ENCODE results near the gene POU6F2. TPM values are rescaled to one million over a fixed set of nuclear protein-coding genes. Genes with fewer than 3 reads are reported as not detected.

POU6F2 gene
- total RNA-seq, 4 donors from 2014 or later, result not detected

GRCh38 chr7:39100270-39100669 is 122.6 kb downstream of the POU6F2 start:
- ATAC-seq (no peak), DNase-seq (no peak)
- intact Hi-C loops (cut with DNase I; ENCODE audit: low total_unique reads) (no loop called here), in situ Hi-C loops (cut with MboI; ENCODE audit: low sequenced_read_pairs in 4 of 4) (no loop called here)
- Histone ChIP-seq H3K9me3 (no peaks in the 10 kb centered on the region), H3K4me3 (no peak overlapping the region), H3K36me3 (no peaks in the 10 kb centered on the region), H3K4me1 (no peaks in the 10 kb centered on the region), H3K27me3 (no peaks in the 10 kb centered on the region), H3K27ac (no peak overlapping the region)
- no peak for TF ChIP-seq POLR2A (IDR thresholded peaks at IDR 0.05)
- TF ChIP-seq, protein P1, sequence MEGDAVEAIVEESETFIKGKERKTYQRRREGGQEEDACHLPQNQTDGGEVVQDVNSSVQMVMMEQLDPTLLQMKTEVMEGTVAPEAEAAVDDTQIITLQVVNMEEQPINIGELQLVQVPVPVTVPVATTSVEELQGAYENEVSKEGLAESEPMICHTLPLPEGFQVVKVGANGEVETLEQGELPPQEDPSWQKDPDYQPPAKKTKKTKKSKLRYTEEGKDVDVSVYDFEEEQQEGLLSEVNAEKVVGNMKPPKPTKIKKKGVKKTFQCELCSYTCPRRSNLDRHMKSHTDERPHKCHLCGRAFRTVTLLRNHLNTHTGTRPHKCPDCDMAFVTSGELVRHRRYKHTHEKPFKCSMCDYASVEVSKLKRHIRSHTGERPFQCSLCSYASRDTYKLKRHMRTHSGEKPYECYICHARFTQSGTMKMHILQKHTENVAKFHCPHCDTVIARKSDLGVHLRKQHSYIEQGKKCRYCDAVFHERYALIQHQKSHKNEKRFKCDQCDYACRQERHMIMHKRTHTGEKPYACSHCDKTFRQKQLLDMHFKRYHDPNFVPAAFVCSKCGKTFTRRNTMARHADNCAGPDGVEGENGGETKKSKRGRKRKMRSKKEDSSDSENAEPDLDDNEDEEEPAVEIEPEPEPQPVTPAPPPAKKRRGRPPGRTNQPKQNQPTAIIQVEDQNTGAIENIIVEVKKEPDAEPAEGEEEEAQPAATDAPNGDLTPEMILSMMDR (IDR thresholded peaks at IDR 0.05 in 4 of 5, conservative IDR thresholded peaks at IDR 0.05 in 1 of 5), result no peak

GRCh38 chr7:39102234-39102633 is 124.5 kb downstream of the POU6F2 start:
- H3K36me3 ChIP-seq, result no peaks in the 10 kb centered on the region
- DNase-seq, result no peak
- no peaks in the 10 kb centered on the region for H3K9me3 ChIP-seq
- no peaks in the 10 kb centered on the region for H3K4me1 ChIP-seq
- in situ Hi-C loops (cut with MboI; ENCODE audit: low sequenced_read_pairs in 4 of 4) (no loop called here), intact Hi-C loops (cut with DNase I; ENCODE audit: low total_unique reads) (no loop called here)
- no peak for TF ChIP-seq POLR2A (IDR thresholded peaks at IDR 0.05)
- no peak for ATAC-seq
- H3K27me3 ChIP-seq, result no peaks in the 10 kb centered on the region
- H3K4me3 ChIP-seq, result no peak overlapping the region
- no peak overlapping the region for H3K27ac ChIP-seq

DNA sequence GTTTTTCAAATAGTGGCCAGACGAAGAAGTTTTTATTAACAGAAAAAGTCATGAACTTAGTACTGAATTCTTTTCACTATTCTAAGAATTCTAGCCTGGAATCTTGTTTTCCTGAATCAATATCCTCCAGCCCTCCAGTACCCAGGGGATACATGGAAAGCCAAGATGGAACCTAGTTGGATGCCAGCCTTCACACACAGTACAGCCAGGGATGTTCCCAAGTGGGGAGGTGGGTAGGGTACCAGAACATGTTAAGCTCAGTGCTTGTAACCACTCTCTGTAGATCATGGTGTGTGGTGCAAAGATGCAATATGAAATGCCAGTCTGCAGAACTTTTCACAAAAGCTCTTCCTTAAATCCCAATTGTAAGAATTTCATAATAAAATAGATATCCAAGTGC is 128.0 kb downstream of the POU6F2 start:
- H3K27me3 ChIP-seq, result no peaks in the 10 kb centered on the region
- ATAC-seq (no peak), DNase-seq (no peak)
- no peak overlapping the region for H3K27ac ChIP-seq
- in situ Hi-C loops (cut with MboI; ENCODE audit: low sequenced_read_pairs in 4 of 4), result no loop called here
- intact Hi-C loops (cut with DNase I; ENCODE audit: low total_unique reads), result no loop called here
- no peaks in the 10 kb centered on the region for H3K9me3 ChIP-seq
- H3K4me1 ChIP-seq, result no peaks in the 10 kb centered on the region
- TF ChIP-seq, protein P1 (IDR thresholded peaks at IDR 0.05 in 4 of 5, conservative IDR thresholded peaks at IDR 0.05 in 1 of 5), result no peak
- TF ChIP-seq POLR2A (IDR thresholded peaks at IDR 0.05), result no peak
- H3K4me3 ChIP-seq, result no peak overlapping the region
- H3K36me3 ChIP-seq, result no peaks in the 10 kb centered on the region

DNA sequence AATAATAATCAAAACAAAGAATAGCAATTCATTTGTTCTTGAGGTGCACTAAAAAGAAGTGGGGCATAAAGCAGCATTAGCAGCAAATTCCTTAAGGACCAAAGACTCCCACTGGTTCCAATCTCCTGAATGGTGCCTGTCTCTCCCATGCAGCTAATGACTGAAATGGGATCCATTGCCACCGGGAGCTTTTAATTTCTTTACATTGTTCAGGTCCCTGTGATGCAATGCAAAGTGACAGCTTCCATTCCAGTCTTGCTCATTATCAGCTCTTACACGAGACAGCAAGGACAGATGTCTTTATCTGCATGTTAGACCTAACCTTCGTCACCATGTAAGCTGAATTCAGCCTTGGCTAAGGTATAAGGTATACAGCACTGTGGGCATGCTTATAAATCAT is 148.1 kb downstream of the POU6F2 start:
- in situ Hi-C loops (cut with MboI; ENCODE audit: low sequenced_read_pairs in 4 of 4), result no loop called here

DNA sequence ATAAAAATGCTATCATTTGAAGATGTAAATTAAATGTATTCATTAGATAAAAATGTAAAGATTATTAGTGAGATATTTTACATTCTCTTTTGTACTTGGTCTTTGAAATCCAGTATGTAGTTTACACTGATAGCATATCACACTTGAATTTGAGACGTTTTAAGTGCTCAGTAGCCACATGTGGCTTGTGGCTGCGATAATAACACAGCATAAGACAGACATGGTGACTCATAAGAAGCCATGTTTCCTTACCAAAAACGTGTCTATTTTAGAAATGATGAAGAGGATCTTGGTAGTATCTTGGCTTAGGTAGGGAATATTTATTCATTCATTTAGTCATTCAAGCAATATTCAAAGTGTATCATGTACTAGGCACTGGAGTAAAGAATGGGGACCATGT is 149.3 kb downstream of the POU6F2 start:
- in situ Hi-C loops (cut with MboI; ENCODE audit: low sequenced_read_pairs in 4 of 4) (no loop called here), intact Hi-C loops (cut with DNase I; ENCODE audit: low total_unique reads) (no loop called here)
- no peak for ATAC-seq

More for the DNA sequence above, 148.1 kb downstream of the POU6F2 start:
- no peak for TF ChIP-seq POLR2A (IDR thresholded peaks at IDR 0.05)
- TF ChIP-seq, protein P1 (IDR thresholded peaks at IDR 0.05 in 4 of 5, conservative IDR thresholded peaks at IDR 0.05 in 1 of 5), result no peak
- Histone ChIP-seq H3K4me3 (no peak overlapping the region), H3K36me3 (no peaks in the 10 kb centered on the region), H3K9me3 (no peaks in the 10 kb centered on the region), H3K27me3 (peaks cover 0 to under 1% (median 0%) of the 10 kb centered on the region in 3 donors), H3K4me1 (no peaks in the 10 kb centered on the region), H3K27ac (no peak overlapping the region)
- DNase-seq (no peak), ATAC-seq (no peak)
- intact Hi-C loops (cut with DNase I; ENCODE audit: low total_unique reads), result no loop called here

More for the DNA sequence above, 149.3 kb downstream of the POU6F2 start:
- H3K27ac ChIP-seq, result no peak overlapping the region
- peaks cover 0 to 4% (median 2%) of the 10 kb centered on the region in 3 donors for H3K27me3 ChIP-seq
- H3K4me3 ChIP-seq, result no peak overlapping the region
- H3K9me3 ChIP-seq, result no peaks in the 10 kb centered on the region
- no peak for DNase-seq
- H3K4me1 ChIP-seq, result no peaks in the 10 kb centered on the region
- TF ChIP-seq, protein P1 (IDR thresholded peaks at IDR 0.05 in 4 of 5, conservative IDR thresholded peaks at IDR 0.05 in 1 of 5), result no peak
- no peak for TF ChIP-seq POLR2A (IDR thresholded peaks at IDR 0.05)
- no peaks in the 10 kb centered on the region for H3K36me3 ChIP-seq
